Glomerular visceral epithelial cell (primary cell): ENCODE data around the gene CAGE1.

Experiments
- DNase-seq: peaks from one replicate; pipeline ENCODE4 v3.0.0-alpha.2; 2016; ENCODE audit errors: extremely low spot score

Gene CAGE1

DNA sequence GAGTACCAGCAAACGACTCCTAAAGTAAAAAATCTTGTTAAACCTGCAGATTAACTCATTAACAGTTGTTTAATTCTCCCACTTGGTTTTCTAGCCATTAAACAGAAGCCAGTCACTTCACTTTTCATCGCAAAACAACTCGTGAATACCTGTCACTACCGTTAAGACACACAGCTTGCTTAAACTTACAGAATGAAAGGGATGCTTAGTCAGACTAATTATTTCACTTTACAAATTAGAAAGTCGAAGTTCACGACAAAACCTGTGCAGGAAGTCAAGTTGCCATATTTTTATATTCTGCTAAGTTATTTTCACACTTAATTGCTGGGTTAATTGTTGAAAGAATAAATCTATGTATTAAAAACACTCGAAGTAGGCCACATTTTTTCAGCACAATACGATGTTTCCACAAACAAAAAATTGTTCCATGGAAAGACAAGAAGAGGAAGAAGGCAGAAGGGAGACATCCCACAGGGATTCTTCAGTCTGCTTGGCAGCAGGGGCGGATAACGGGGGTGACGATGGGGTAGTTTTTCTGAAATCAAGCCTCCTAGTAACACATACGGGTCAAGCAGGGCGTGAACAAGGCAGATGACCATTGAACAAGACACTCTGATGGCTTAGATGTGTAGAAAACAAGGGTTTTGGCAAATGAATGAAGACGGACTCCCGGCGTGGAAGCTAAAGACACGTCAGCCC, 77.5 kb downstream of the CAGE1 start:
- no peak for DNase-seq

DNA sequence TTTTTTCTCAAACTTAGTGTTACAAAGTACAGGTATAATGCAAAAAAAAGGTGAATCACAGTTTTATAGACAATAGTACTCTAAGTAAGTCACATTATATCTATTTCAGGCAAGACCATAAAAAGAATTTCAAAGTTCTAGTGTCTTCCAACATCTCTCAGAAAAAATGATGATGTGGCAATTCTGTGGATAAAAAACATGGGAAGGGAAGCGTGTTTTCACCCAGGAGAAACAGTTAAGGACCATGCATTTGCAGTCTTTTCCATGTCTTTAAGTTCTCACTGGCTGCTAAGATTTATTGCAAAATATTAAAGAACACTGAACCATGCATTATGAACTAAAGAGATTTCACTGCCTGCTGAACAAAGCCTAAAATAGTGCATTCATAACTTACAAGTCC, 78.4 kb downstream of the CAGE1 start:
- no peak for DNase-seq

DNA sequence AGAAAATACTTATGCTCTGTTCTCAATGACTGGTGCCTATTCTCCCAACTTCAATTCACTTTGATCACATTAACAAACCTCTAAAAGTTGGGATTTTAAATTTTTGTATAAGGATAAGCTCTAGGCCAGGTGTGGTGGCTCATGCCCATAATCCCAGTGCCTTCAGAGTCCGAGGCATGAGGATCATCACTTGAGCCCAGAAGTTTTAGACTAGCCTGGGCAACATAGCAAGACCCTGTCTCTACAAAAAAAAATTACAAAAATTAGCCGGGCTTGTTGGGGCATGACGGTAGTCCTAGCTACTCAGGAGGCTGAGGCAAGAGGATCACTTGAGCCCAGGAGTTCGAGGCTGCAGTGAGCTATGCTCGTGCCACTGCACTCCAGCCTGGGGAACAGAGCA, 80.5 kb downstream of the CAGE1 start:
- DNase-seq = no peak

DNA sequence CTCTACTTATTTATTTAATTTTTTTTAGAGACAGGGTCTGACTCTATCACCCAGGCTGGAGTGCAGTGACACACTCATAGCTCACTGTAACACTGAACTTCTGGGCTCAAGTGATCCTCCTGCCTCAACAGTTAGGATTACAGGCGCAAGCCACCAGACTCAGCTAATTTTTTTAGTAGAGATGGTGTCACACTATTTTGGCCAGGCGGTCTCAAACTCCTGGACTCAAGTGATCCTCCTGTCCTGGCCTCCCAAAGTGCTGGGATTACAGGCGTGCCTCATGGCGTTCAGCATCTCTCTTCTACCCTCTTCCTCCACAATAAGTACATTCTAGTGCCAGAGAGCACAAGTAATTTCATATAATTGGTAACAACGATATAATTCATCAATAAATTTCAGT, 82.0 kb downstream of the CAGE1 start:
- DNase-seq = no peak

DNA sequence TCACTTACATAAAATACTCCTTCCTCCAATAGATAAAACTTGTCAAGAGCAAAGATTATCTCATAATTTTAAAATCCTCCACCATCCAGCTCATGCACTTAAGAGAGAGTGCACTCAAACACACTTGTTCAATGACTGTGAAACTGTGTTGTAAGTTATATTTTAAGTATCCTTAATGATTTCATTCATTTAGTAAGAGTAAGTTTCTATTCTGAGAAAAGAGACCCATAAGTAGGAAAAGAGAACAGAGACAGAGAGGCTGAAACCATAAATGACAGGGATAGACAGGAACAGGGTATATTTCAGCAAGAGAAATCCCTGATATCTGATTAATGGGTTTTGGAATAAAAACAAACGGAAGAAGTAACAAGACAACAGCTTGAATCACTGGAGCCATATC, 84.7 kb downstream of the CAGE1 start:
- no peak for DNase-seq

DNA sequence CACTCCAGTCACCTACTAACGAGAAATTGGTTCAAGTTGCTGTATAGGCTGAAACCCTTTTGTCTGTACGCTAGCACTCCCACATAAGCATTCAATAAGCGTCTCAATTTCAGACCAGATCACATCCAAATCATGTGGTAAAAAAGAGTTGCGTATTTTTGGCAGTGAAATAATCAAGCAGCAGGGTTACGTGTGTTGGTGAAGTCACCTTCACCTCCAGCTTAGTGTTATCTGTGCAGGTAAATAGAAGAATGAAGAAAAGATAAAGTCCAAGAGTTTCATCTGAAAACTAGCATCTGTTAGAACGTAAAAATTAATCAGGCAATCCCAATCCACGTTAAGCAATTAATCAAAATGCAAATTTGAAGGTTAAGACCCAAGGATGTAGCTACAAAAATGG, 87.8 kb downstream of the CAGE1 start:
- no peak for DNase-seq

DNA sequence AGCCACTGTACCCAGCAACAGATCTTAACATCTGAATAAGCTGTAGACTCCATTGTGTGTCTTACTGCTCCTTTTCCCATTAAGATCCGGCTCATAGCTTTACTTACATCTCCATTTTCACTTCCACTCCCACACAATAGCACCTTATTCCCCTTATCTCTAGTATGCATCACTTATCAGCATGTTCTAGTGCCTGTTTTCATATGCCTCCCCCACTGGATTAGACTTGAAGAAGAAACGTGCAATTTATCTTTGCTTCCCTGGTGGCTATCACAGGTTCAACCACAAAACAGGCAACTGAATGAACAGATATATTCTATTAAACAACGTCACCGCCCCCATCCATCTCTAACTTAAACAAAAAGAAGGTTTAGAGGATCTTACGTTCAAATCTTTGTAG, 88.6 kb downstream of the CAGE1 start:
- no peak for DNase-seq

DNA sequence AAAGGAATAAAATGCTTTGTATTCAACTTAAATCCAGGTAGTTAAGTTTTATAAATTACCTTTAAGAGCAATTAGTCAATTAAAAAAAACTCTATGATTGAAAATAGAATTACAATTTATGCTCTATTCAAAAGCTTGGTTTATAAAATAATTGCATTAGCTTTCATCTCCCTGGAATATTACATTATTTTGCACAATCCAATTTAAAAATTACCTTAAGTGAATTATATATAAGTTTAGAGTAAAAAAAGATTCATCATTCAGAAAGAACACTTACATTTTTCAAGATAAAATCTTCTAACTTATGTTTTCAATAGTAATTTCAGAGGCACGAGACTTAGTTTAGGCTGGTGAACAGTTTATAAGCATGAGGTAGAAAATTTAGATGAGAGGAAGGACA, 91.4 kb downstream of the CAGE1 start:
- no peak for DNase-seq

DNA sequence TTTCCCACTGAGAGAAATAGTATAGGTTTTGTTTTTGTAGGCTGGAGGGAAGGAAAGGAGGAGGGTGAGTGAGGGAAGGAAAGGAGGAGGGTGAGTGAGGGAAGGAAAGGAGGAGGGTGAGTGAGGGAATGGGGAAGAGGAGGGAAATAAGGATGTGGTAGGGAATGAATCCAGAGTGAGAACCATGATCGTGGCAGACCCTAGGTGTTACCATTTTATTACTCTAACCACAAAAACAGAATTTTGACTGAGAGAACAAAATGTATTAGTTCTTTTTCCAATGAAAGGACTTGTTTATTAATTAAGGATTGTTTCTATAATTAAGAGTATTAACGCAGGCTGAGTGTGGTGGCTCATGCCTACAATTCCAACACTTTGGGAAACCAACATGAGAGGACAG, 92.9 kb downstream of the CAGE1 start:
- no peak for DNase-seq

DNA sequence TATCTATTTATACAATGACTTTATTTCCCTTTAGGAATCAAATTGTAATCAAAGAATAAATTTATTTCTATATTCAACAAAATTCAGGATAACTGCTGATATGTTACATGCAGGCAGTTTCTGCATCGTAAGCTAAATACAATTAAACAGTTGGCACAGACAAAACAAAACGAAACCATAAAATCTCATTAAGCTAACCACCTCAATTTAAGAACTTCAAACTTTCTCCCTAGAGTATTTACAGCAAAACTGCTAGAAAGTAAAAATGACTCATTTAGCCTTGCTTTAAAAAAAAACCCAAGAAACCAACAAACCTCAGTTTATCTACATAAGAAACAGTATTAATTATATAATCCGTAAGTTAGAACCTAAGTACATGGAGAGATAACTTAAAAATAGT, 93.6 kb downstream of the CAGE1 start:
- no peak for DNase-seq

DNA sequence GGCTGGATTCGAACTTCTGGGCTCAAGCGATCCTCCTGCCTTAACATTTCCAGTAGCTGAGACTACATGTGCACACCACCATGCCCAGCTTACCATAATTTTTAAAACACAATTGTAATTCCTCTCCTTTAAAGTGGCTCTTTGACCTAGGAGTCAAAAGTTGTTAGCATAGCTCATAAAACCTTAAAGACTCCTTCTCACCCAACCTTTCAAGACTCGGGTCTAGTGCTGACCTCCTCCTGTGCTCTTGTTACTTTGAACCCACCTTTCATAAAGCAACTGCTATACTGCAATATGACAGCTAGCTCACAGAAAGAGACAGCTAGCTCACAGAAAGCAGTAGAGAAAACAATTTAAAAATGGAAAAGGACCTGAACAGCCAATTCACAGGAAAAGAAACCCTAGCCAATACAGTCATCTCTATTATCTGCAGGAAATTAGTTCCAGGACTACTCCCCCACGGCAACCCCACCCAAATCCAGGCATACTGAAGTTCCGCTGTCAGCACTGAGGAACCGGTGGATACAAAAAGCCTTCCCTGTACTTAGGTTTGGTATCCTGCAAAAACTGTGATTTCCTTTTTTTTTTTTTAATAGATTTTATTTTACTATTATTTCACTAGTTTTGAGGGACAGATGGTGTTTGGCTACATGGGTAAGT, 96.8 kb downstream of the CAGE1 start:
- no peak for DNase-seq

DNA sequence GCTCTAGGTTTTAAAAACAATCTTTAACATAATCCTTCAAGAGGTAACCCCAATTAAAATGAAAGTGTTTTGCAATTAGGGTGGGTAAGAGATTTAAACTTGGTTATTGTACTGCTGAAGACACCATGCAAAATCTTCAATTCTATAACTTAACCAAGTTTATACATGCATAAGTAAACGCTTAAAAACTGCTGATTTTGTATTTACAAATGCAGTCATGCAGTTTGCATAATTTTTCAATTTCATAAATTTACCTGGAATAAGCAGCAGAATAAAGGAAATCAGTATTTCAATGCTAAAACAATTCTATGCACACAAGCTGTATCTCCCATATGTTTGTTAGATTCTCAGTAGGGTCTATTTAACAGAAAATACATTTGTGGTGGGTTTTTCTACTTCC, 99.5 kb downstream of the CAGE1 start:
- DNase-seq = no peak

DNA sequence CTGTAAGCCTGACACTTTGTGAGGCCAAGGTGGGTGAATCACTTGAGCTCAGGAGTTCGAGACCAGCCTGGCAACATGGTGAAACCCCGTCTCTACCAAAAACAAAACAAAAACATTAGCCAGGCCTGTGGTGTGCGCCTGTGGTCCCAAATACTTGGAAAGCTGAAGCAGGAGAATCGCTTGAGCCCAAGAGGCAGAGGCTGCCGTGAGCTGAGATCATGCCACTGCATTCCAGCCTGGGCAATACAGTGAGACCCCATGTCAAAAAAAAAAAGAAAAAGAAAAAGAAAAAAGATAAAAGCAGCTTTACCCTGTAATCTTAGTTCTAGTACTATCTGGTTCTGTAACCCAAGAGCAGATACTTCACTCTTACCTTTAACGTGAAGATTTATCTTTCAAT, 104.1 kb downstream of the CAGE1 start:
- no peak for DNase-seq

DNA sequence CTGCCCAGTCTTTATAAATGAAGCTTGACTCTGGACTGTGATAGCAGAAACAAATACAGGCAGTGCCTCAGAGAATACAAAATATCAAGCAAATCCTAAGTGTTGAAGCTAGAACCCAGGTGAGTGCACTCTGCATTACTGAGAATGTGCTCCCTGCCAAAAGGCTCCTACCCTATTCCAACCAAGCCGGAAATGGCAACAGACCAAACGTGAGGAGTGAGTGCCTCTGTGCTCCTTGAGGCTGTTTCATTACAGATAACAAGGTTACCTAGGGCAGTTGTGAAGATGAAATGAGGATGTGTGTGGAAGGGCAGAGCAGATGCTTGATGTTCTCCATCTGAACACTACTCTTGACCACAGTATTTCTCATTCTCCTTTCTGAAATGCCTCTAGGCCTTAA, 105.9 kb downstream of the CAGE1 start:
- DNase-seq = no peak

DNA sequence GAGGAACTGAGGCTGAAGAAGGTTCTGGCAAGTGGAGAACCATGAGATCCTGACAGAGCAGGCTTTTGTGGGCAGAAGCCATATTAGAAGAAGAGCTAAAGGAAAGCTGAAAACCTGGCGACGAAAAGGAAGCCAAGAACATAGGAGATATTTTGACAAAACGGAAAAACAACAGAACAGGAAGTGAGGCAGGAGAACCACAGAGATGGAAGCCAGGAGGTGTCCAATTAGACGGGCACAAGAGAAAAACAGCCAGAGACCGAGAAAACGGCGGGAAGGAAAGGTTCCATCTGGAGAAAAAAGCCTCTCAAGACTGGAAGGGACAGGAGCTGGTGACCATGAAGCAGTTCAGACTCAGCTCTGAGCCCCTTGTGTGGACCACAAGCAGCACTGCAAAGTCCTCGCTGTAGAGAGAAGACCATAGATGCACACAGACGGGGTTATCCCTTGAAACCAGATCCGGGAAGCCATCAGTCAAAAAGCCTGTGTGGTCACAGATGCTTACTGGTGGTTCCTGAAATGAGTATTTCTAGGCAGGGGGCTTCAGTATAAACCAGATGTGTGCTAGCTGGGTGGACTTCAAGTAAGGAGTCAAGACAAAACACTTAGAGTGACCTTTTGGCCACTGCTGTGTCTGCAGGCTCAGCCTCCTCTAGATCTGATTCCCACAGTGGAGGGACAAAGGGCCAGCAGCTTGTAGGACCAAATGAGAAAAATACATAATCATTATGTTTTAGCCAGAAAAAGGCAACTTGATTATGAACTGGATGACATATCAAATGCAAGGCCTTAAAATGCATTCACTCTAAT, 107.2 kb downstream of the CAGE1 start:
- DNase-seq = no peak
